DMS114 treated with DMSO at 0.1 percent for 48 hours (cell line): ENCODE results near the gene RPAIN.

Experiments used
- DNase-seq: peaks from one replicate; lab custom pipeline; 2025; ENCODE audit not compliant: unreplicated experiment; lab: John Stamatoyannopoulos, UW

The RPAIN gene, protein sequence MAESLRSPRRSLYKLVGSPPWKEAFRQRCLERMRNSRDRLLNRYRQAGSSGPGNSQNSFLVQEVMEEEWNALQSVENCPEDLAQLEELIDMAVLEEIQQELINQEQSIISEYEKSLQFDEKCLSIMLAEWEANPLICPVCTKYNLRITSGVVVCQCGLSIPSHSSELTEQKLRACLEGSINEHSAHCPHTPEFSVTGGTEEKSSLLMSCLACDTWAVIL

DNA sequence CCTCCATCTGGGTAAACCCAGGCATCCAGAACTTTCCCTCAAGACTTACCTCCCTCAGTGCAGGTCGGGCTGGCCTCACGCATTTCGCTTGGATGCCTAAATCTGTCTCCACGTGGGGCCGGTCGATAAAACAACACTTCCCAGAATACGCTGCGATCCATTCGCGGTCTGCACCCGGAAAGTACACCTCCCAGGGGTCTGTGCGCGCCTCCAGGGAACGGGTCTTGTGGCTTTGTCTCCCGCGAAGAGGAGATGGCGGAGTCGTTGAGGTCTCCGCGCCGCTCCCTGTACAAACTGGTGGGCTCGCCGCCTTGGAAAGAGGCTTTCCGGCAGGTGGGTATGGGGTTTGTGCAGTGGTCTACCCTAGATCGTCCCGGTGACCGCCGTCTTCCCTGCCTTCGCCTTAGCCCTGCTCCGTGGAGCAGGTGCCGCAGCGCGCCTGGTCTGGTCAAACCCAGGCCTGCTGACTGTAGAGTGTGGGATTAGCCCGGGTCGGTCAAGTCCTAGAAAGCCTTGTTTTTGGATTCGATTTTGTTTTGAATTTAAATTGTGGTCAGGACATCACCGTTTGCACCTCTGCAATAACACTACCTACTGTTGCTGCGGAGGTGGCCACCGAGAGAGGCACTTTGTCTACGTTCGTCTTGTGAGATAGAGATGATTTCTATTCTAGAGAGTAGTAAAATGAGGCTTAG, at the start of gene RPAIN:
TSS of gene RPAIN (plus strand) at position 224 of the 695 bp plus-strand sequence. CDS start at position 253, 29 bp downstream.
- peak; percentile 93 for DNase-seq

DNA sequence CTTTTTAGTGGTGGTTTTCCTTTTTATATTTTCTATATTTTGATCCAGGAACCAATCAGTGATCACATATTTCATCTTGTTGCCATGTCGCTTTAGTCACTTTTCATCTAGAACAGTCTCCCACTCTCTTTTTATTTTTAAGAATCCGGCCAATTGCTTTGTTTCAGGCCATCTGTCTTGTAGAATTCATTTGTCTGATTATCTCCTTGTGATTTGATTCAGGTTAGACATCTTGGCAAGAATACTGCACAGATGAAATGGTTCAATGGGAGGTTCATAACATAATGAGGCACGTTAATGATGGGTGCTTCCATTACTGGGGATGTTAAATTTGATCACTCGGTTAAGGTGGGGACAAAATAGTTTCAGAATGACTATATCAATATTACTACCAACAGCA, 49.6 kb upstream of the RPAIN start:
- no peak for DNase-seq

DNA sequence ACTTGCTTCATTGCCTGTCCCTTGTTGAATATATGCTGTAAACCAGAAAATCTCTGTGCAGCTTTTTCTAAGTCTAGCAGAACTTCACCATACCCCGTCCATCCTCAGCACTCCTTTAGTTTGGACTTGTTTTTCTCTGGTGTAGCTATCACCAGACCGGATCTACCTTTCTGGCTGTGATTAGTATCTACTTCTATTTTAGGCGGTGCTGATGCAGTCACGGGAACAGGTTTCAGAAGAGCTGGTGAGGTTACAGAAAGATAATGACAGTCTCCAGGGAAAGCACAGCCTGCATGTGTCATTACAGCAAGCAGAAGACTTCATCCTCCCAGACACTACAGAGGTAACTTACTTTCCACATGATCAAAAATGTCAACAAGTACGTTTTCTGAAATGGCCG, 46.9 kb upstream of the RPAIN start:
- no peak for DNase-seq

DNA sequence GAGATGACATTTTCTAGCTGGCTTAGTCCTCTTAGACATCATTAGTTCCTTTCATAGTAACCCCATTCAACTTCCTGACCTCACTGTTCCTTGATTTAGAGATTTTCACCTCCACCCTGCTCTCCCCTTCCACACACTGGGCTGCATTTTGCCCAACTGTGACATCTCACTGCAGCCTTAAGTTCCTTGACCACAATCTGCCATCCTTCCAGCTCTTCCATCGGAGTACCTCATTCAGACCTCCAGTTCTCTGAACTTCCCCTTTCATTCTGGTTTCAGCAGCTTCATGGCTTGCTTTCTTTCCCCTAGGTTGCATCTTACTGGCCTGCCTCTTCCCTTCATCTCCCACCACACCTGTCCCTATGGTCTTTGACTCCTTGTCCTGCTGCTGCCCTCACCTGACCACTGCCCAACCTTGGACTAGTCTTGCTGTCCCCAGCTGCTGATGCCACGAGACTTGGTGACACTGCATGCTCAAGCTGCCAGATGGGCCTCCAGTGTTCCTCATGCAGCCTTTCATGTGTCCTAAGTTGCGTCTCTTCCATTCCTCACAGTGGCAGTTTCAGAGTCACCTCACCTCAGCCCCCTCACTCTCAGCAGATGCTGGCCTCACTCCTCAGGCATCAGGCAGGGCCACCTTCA, 41.3 kb upstream of the RPAIN start:
- no peak for DNase-seq

DNA sequence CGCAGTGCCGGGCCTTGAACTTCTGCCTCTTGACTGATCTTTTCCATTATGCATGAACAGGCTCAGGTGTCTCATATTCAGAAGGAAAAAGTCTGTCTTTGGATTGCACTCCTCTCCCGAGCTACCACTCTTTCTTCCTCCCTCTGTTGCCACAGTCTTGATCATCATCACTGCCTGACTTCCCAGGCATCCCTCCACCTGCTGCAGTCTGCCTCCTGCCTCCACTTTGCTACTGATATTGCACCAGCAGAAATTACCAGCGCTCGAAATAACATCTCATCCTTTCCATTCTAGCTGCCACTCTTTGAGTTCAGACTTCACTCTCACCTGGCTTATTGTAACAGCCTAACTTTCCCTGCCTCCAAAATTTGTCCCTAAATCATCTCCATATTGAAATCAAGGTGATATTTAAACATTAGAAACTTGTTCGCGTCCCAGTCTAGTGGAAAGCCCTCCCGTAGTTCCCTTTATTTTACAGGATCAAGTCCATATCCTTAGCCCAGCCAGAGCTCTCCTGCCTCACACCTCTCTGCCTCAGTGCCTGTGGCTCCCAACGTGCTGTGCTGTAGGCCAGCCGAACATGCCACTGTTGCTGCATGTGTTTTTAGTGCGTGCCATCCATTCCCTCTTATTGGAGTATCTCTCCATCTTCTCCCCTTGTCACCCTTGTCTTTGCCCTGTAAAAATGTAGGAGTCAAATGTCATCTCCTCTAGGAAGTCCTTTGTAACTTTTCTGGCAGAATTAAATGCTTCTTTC, 40.5 kb upstream of the RPAIN start:
- no peak for DNase-seq

DNA sequence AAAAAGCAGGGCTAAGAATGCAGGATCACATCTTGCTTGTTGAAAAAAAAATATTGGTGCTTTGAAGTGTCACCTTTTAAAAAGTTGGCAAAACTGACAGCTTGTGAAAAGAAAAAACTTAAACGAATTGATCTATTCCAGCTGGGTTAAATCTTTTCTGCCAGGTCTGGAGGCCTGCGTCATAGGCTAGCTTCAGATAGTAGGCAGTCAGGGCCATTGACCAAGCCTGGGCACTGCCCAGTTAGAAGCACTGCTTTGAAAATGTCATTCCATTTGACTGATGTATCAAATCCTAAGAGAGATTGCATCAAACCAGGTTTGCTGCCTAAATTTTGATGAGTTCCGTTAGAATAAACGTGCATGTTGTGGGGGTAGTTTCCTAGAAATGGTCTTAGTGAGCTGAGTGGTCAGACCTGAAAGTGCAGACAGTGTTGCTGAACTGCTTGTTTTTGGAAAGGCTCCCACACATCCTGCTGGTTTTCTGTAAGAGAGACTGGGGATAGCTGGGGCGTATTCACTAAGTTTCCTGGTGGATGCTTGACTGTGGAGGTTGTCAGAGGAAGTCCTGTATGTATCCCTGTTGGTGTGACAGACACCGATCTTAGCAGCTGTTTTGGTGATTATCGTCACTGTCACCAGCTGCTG, 39.4 kb upstream of the RPAIN start:
- no peak for DNase-seq

DNA sequence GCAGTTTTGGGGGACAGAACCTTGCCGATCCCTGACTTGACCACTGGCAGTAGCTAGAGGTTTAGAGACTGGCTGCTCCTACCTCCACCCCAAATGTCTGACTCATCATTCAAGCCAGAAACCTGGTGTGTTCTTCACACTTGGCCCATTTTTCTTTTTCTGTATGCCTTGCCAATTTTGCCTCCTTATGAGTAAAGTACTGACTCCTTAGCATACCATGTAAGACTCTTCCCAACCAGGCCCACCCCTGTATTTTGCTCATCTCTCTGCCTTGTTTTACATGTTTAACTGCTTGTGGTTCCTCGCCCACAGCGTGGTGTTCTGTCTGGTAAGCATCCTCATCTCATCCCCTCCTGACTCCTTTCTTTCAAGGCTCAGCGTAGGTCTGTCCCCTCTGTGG, 38.4 kb upstream of the RPAIN start:
- DNase-seq: no peak

DNA sequence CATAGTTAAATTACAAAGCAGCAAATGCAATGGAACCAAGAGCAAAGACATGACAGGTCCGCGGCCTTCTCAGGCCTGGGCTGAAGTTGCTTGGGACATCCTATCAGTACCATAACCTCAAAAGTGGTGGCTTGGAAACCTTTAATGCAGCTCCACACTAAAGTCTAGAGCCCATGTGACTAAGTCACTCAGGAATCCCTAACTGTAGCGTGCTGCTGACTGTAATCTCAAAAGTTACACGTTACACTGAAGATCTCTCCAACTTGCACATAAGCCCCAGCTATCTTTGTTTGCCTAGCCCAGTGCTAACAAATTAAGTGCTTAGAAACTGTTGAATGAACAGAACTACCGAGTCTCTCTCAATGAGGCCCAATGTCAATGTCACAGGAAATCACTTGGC, 28.3 kb upstream of the RPAIN start:
- DNase-seq: no peak

DNA sequence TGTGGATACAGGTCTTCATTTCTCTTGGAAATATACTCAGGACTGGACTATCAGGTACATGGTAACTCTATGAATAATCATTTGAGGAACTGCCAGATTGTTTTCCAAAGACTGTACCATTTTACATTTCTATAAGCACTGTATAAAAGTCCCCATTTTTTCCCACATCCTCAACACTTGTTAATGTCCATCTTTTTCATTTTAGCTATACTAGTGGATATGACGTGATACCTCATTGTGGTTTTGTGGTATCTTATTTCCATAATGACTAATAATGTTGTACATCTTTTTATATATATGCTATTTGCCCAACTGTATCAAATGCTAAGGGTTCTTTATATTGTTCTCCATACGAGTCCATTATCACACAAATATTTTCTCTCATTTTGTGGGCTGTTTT, 23.4 kb upstream of the RPAIN start:
- no peak for DNase-seq

DNA sequence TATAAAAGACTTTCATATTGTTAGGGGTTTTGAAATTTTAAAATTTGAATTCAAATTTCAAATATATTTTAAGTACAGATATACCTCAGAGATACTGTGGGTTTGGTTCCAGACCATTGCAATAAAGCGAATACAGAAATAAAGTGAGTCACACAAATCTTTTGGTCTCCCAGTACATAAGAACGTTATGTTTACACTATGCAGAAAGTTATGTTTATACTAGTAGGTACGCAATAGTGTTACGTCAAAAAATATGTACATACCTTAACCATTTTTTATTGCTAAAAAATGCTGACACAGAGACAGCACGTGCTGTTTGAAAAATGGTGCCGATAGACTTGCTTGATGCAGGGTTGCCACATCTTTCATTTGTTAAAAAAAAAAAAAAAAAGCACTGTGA, 20.2 kb upstream of the RPAIN start:
- no peak for DNase-seq

DNA sequence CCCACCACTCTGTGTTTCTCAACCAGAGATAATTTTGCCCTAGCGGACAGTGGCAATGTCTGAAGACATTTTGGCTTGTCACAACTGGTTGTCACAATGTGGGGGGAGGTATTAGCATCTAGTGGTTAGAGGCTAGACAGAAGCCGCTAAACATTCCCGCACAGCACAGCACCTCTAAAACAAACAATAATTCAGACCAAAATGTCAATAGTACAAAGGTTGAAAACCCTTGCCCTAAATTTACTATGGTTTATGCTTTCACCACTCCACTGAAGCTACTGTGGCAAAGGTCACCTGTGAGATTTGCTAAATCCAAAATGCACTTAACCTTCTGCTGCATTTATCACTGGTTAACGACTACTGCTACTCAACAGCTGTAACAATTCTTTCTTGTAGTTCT, 14.6 kb upstream of the RPAIN start:
- no peak for DNase-seq

DNA sequence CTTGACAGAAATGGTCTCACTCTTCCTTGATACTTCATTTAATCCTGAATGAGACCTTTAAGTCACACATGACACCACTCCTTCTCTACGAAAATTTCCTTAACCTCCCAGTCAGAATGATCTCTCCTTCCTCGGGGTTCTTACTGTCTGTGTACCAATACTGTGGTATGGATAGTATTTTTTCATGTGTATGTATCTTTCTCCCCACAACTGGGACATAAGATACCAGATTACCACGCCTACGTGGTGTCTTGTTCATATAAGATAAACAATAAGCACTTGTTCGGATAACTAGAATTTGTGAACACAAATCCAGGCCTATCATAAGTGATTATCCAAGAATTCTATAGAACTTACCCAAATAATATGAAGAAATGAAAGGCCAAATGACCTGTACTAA, 11.8 kb upstream of the RPAIN start:
- DNase-seq: no peak

DNA sequence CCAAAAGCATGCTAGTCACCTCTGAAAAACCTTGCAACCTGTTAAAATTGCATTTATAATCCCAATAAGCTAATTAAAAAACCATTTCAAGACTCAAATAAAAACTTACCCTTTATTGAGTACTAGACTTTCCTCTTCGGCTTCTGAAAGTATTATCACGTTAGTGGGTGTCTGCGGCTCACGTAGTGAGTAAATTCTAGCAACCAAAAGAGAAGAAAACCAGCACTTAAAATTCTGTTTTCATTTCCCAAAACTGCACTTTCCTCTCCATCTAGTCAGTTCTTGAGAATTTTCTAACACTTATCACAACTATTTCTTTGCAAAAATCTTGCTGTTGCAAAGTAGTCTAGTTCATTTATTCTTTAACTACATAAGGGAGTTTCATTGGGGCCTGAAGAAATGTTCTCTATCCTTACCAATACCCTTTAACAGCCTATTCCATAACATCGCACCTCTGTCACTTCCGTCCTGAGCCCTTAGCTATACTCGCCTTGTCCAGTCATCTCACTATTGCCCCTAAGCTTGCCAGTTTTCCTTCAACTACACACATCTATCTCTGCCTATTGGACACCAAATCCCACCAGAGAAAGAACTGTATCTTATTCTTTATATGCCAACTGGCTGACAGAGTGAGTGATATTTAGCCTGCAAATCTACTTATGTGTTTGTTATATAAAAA, 9.2 kb upstream of the RPAIN start:
- no peak for DNase-seq

DNA sequence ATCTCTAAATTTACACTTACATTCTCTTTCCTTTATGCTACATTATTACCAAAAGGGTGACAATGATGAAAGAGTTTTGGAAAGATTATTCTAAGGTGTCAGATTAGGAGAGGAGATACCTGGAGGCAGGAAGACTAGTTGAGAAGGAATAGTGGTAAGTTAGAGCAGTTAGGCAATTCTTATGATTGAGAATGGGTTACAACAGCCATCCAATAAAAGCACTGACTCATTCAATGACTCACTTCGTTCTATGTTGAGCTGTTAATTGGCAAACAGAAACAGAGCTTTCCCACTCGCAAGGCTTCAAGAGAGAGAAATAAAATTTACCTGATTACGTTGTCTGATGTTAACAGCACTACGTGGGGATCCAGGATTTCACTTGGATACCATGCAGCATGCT, 6.3 kb upstream of the RPAIN start:
- DNase-seq: no peak

DNA sequence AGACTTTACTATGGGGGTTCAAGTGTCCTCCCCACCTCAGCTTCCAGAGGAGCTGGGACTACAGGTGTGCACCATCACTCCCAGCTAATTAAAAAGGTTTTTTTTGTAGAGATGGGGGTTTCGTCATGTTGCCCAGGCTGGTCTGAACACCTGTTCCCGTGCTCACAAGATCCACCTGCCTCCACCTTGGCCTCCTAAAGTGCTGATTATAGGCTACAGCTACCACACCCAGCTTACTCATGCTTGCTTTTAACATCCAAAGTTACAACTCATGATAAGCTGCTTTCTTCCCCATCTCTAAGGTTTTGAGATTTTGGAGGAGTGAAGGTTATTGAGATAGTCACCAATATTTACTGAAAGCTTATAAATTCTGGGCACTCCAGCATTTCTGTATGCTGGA, 3.1 kb upstream of the RPAIN start:
- no peak for DNase-seq

DNA sequence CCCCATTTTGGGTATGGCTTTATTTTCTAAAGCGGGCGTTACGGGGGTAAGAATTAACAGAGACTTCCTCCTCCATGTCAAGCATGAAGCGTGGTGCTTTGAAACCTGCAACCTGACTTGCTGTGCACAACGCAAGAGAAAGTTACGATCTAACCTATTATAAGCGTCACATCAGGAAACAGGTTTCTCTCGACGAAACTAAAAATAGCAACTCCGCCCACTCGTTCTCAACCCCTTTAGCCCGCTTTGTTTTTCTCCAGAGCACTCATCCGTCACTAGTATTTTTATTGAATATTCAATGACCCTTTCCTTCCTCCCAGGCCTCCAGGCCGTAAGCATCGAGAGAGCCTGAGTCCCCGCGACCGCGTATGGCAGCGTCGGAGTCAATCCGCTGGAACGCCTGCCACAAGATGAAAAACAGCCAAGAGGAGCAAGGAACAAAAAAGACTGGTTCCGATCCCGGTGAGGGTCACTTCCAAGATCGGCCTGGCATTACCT, 1.1 kb upstream of the RPAIN start:
- DNase-seq: no peak

DNA sequence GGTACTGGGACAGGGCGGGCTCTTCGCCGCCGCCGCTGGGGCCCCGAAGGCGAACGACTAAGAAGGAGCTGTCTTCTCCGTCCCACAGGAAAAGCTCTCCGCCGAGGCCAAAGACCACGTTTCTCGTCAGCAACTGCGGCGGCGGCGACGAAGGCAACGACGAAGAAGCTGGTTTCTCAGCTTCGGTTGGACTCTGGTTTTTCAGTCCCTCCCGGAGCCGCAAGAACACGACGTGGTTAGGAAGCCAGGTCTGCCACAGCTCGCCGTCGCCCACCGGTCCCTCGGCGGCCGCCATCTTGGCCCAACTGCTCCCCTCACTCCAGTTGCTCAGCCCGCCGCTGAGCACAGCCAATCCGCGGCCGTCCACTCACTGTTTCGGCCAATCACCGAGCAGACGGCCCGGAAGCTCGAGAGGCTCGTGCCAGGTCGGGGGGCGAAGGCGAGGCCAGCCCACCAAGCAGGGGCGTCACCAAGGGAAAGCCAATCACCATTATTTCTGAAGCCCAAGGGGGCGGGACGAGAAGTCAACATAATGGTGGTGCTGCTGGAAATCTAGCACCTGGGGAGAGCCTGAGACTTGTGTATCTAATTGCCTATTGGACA, 525 bp upstream of the RPAIN start, which contains the start of gene NUP88:
TSS of gene NUP88 (minus strand) at position 307 of the 603 bp plus-strand sequence. CDS start at position 295, 12 bp downstream.
- DNase-seq: peak; percentile 96

DNA sequence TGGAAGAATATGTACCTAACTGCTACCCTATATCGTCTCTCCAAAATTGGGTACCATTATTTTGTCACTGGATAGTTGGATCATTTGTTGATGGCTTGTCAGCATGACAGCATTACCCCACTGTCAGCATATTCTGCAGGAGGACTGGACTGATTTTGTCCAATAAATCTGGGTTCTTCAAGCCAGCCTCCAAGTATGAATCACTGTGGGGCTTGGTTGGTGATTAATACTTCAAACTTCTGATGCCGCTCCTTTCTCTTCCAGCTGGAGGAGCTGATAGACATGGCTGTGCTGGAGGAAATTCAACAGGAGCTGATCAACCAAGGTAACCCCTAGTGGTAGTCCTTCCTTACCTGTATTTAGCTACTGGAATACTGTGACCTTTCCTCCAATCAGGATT, 2.5 kb downstream of the RPAIN start:
- no peak for DNase-seq

DNA sequence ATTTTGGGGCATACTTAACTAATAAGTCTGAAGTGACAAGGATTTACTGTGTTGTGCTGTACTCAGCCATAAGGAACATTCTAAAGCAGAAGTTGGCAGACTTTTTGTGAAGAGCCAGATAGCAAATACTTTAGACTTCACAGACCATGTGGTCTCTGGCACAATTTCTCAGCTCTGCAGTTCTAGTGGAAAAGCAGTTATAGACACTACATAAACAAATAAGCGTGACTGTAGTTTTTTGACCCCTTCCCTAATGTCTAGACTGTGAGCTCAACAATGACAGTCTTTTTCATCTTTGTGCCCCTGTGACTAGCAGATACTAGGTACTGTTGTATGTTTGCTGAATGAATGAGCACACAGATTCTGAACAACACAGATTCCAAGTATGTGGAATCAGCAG, 4.9 kb downstream of the RPAIN start:
- no peak for DNase-seq

DNA sequence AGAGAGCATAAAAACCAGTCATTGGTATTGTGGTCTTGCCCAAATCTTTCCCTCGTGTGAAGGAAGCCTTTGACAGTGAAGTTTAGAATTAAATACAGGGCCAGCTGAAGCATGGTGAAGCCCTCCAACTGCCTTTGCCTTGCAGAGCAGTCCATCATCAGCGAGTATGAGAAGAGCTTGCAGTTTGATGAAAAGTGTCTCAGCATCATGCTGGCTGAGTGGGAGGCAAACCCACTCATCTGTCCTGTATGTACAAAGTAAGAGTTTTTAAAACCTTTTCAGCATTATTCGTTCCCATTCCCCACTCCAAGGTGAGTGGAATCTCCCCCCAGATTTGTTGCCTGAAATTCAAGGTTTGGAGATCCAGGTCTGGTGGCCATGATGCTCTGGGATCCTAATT, 5.8 kb downstream of the RPAIN start:
- DNase-seq: no peak
